CD4-positive, alpha-beta memory T cell (primary cell): ENCODE measurements around the gene PIGX. TPM values are rescaled to one million over a fixed set of nuclear protein-coding genes. Genes with fewer than 3 reads are reported as not detected.

Source experiments
- CTCF ChIA-PET: fragments of 350-600 bp; sonication (Branson Sonifier 250); formaldehyde crosslinking; loops from one replicate; lab custom pipeline; 2021; ENCODE audit warnings: inconsistent platforms; ENCODE audit not compliant: partially characterized antibody; lab: Charles Lee
- POLR2A ChIA-PET: fragments of 350-600 bp; sonication (Branson Sonifier 250); formaldehyde crosslinking; loops from one replicate; lab custom pipeline; 2021; ENCODE audit not compliant: partially characterized antibody; lab: Charles Lee
- DNase-seq, 5 donors: peaks; one replicate each; pipeline versions ENCODE4 v3.0.0 to v3.0.0-alpha.2; 2020 to 2022; ENCODE audit warnings: mixed read lengths in 1 of 5
- H3K27ac ChIP-seq: one replicate; pipeline ENCODE4 v1.7.0; 2013; ENCODE audit warnings: low read depth, low read length
- H3K27me3 ChIP-seq: 2 replicates; pipeline ENCODE4 v1.7.0; 2013; ENCODE audit warnings: mild to moderate bottlenecking, low read length, moderate library complexity; ENCODE audit not compliant: insufficient read depth
- H3K36me3 ChIP-seq: 2 replicates; pipeline ENCODE4 v1.7.0; 2013; ENCODE audit warnings: mild to moderate bottlenecking, low read length, moderate library complexity; ENCODE audit not compliant: insufficient read depth
- H3K4me1 ChIP-seq: 2 replicates; pipeline ENCODE4 v1.7.0; 2013; ENCODE audit warnings: mild to moderate bottlenecking, low read length, moderate library complexity; ENCODE audit not compliant: insufficient read depth
- H3K4me3 ChIP-seq, 2 donors: one replicate each; pipeline ENCODE4 v1.7.0; 2013; ENCODE audit warnings: low read length in 2 of 2, mild to moderate bottlenecking in 1 of 2
- H3K9me3 ChIP-seq, 2 donors: one replicate each; pipeline ENCODE4 v1.7.0; 2013; ENCODE audit warnings: low read length in 2 of 2, control low read depth in 1 of 2; ENCODE audit not compliant: control insufficient read depth in 1 of 2
- H3K27ac Mint-ChIP-seq, 7 donors: one replicate each; pipeline ENCODE4 v1.8.0; 2020 to 2021; ENCODE audit warnings: mixed read lengths in 7 of 7, mild to moderate bottlenecking in 6 of 7, inconsistent platforms in 3 of 7, moderate library complexity in 3 of 7
- H3K27me3 Mint-ChIP-seq, 2 donors: one replicate each; pipeline ENCODE4 v1.8.0; 2020 to 2021; ENCODE audit warnings: mixed read lengths in 2 of 2
- H3K36me3 Mint-ChIP-seq, 2 donors: one replicate each; pipeline ENCODE4 v1.8.0; 2020 to 2021; ENCODE audit warnings: mixed read lengths in 2 of 2, inconsistent platforms in 1 of 2, mild to moderate bottlenecking in 1 of 2
- H3K4me1 Mint-ChIP-seq, 4 donors: one replicate each; pipeline ENCODE4 v1.8.0; 2020 to 2021; ENCODE audit warnings: mixed read lengths in 4 of 4, mild to moderate bottlenecking in 1 of 4
- H3K4me3 Mint-ChIP-seq, 8 donors: one replicate each; pipeline ENCODE4 v1.8.0; 2020 to 2021; ENCODE audit warnings: mixed read lengths in 8 of 8, mild to moderate bottlenecking in 7 of 8, moderate library complexity in 6 of 8, inconsistent platforms in 3 of 8
- H3K9me3 Mint-ChIP-seq, 8 donors: one replicate each; pipeline ENCODE4 v1.8.0; 2020 to 2021; ENCODE audit warnings: mixed read lengths in 8 of 8, mild to moderate bottlenecking in 5 of 8, inconsistent platforms in 3 of 8, moderate library complexity in 1 of 8
- intact Hi-C: fragments of 100-400 bp; cut with micrococcal nuclease; formaldehyde crosslinking; loops from one replicate; pipeline ENCODE4 v1.15.1; 2023
- polyA plus RNA-seq, 2 donors: library from polyadenylated mRNA; unstranded; fragments of 300-500 nt; fragmentation: Illumina TruSeq; gene quantifications; one replicate each; pipeline ENCODE4 v1.2.3, GENCODE V29; 2021
- total RNA-seq, 2 experiments: library from RNA; stranded (reverse); gene quantifications; one replicate each; pipeline ENCODE4 v1.2.3, GENCODE V29; 2021

Gene PIGX
- total and polyA plus RNA-seq, 4 experiments from 2014 or later, result 19.1 to 37.4 (median 28.9) TPM

GRCh38 chr3:196689941-196690660 lies 22.1 kb upstream of the PIGX start:
- intact Hi-C loops, result no loop called here
- no peaks in the 10 kb centered on the region for H3K36me3 Mint-ChIP-seq
- ChIA-PET POLR2A (interaction anchor here (1.2 kb wide), 1 partner anchor 22 kb away, joined by 3 read pairs; the partner anchor contains the start of genes CEP19 and PIGX), CTCF (interaction anchor here (0.9 to 2.9 kb wide), 4 partner anchors 78 to 161 kb away, joined by 3 to 18 read pairs (median 6); no protein-coding TSS in a partner anchor)
- Histone ChIP-seq H3K4me1 (peaks cover 13% of the 10 kb centered on the region), H3K4me3 (no peak overlapping the region), H3K9me3 (no peaks in the 10 kb centered on the region), H3K27me3 (no peaks in the 10 kb centered on the region), H3K27ac (no peak overlapping the region), H3K36me3 (no peaks in the 10 kb centered on the region)
- H3K9me3 Mint-ChIP-seq, result no peaks in the 10 kb centered on the region
- no peak overlapping the region for H3K4me3 Mint-ChIP-seq
- H3K27me3 Mint-ChIP-seq, result no peaks in the 10 kb centered on the region
- peaks cover 2 to 4% (median 3%) of the 10 kb centered on the region in 4 donors for H3K4me1 Mint-ChIP-seq
- peak overlapping the region in 1 of 7 donors; percentile 86 for H3K27ac Mint-ChIP-seq
- no peak for DNase-seq

GRCh38 chr3:196691386-196691785 lies 20.8 kb upstream of the PIGX start:
- peaks cover 12% of the 10 kb centered on the region for H3K4me1 ChIP-seq
- H3K27me3 ChIP-seq, result no peaks in the 10 kb centered on the region
- H3K4me3 Mint-ChIP-seq, result no peak overlapping the region
- H3K27ac Mint-ChIP-seq, result no peak overlapping the region
- no peaks in the 10 kb centered on the region for H3K9me3 ChIP-seq
- H3K4me1 Mint-ChIP-seq, result peaks cover 0 to 2% (median 0%) of the 10 kb centered on the region in 4 donors
- ChIA-PET POLR2A (interaction anchor here (1.1 to 1.2 kb wide), 2 partner anchors 21 to 48 kb away, joined by 3 read pairs; partner anchors contain the start of genes CEP19, PAK2 and PIGX), CTCF (interaction anchor here (1.6 to 2.9 kb wide), 3 partner anchors 80 to 86 kb away, joined by 5 to 18 read pairs (median 7); no protein-coding TSS in a partner anchor)
- H3K27ac ChIP-seq, result no peak overlapping the region
- H3K4me3 ChIP-seq, result no peak overlapping the region
- no peaks in the 10 kb centered on the region for H3K9me3 Mint-ChIP-seq
- intact Hi-C loops, result no loop called here
- H3K27me3 Mint-ChIP-seq, result no peaks in the 10 kb centered on the region
- H3K36me3 Mint-ChIP-seq, result no peaks in the 10 kb centered on the region
- H3K36me3 ChIP-seq, result no peaks in the 10 kb centered on the region
- no peak for DNase-seq

GRCh38 chr3:196694202-196694638 lies 18.0 kb upstream of the PIGX start:
- ChIA-PET POLR2A (interaction anchor here (0.6 to 1.4 kb wide), 6 partner anchors 9 to 85 kb away, joined by 3 to 8 read pairs (median 3); partner anchors contain the start of genes CEP19 and PIGX), CTCF (interaction anchor here (0.9 to 2.2 kb wide), 13 partner anchors 10 to 207 kb away, joined by 3 to 28 read pairs (median 5); no protein-coding TSS in a partner anchor)
- peak overlapping the region in 4 of 7 donors; percentile 42 to 74 (median 62) for H3K27ac Mint-ChIP-seq
- Histone ChIP-seq H3K9me3 (no peaks in the 10 kb centered on the region), H3K27me3 (no peaks in the 10 kb centered on the region), H3K36me3 (no peaks in the 10 kb centered on the region), H3K27ac (no peak overlapping the region), H3K4me1 (peaks cover 12% of the 10 kb centered on the region), H3K4me3 (no peak overlapping the region)
- H3K36me3 Mint-ChIP-seq, result no peaks in the 10 kb centered on the region
- peaks cover 0 to 2% (median 0%) of the 10 kb centered on the region in 4 donors for H3K4me1 Mint-ChIP-seq
- intact Hi-C loops, result loop anchor here (2.0 kb wide), 1 partner anchor 85 kb away; no protein-coding TSS in a partner anchor
- DNase-seq, result peak; percentile 35 to 53 (median 50)
- peak overlapping the region in 1 of 8 donors; percentile 5 for H3K4me3 Mint-ChIP-seq
- H3K27me3 Mint-ChIP-seq, result no peaks in the 10 kb centered on the region
- H3K9me3 Mint-ChIP-seq, result no peaks in the 10 kb centered on the region

GRCh38 chr3:196694941-196695848 lies 17.0 kb upstream of the PIGX start:
- H3K27ac ChIP-seq, result no peak overlapping the region
- H3K4me1 Mint-ChIP-seq, result peaks cover 0 to 2% (median 0%) of the 10 kb centered on the region in 4 donors
- no peaks in the 10 kb centered on the region for H3K36me3 ChIP-seq
- DNase-seq, result no peak
- intact Hi-C loops, result loop anchor here (2.0 kb wide), 1 partner anchor 86 kb away; no protein-coding TSS in a partner anchor
- no peaks in the 10 kb centered on the region for H3K36me3 Mint-ChIP-seq
- peak overlapping the region in 3 of 7 donors; percentile 53 to 72 (median 68) for H3K27ac Mint-ChIP-seq
- H3K27me3 Mint-ChIP-seq, result no peaks in the 10 kb centered on the region
- ChIA-PET POLR2A (no interaction called here), CTCF (interaction anchor here (0.7 kb wide), 1 partner anchor 53 kb away, joined by 3 read pairs; no protein-coding TSS in a partner anchor)
- no peaks in the 10 kb centered on the region for H3K9me3 ChIP-seq
- peaks cover 12% of the 10 kb centered on the region for H3K4me1 ChIP-seq
- no peak overlapping the region for H3K4me3 Mint-ChIP-seq
- H3K27me3 ChIP-seq, result no peaks in the 10 kb centered on the region
- H3K9me3 Mint-ChIP-seq, result no peaks in the 10 kb centered on the region
- no peak overlapping the region for H3K4me3 ChIP-seq

- intact Hi-C loops, result loop anchor here (2.0 kb wide), 1 partner anchor 87 kb away; no protein-coding TSS in a partner anchor
- Mint-ChIP-seq H3K36me3 (no peaks in the 10 kb centered on the region), H3K4me1 (peaks cover 0 to 2% (median 0%) of the 10 kb centered on the region in 4 donors), H3K4me3 (no peak overlapping the region), H3K27me3 (no peaks in the 10 kb centered on the region), H3K9me3 (no peaks in the 10 kb centered on the region), H3K27ac (peak overlapping the region in 4 of 7 donors; percentile 57 to 72 (median 62))
- no peaks in the 10 kb centered on the region for H3K36me3 ChIP-seq
- H3K27me3 ChIP-seq, result no peaks in the 10 kb centered on the region
- no peak for DNase-seq
- no peak overlapping the region for H3K4me3 ChIP-seq
- CTCF ChIA-PET, result interaction anchor here (0.7 to 1.8 kb wide), 4 partner anchors 18 to 167 kb away, joined by 3 to 9 read pairs (median 4); no protein-coding TSS in a partner anchor
- no peaks in the 10 kb centered on the region for H3K9me3 ChIP-seq
- POLR2A ChIA-PET, result no interaction called here
- H3K27ac ChIP-seq, result no peak overlapping the region
- H3K4me1 ChIP-seq, result peaks cover 12% of the 10 kb centered on the region
Observed at GRCh38 chr3:196695849-196696226, 16.3 kb upstream of the PIGX start.

GRCh38 chr3:196697270-196697669 lies 14.9 kb upstream of the PIGX start:
- CTCF ChIA-PET, result interaction anchor here (1.4 to 1.8 kb wide), 4 partner anchors 12 to 169 kb away, joined by 3 to 9 read pairs (median 4); no protein-coding TSS in a partner anchor
- Histone ChIP-seq H3K4me1 (peaks cover 12% of the 10 kb centered on the region), H3K27ac (no peak overlapping the region), H3K4me3 (no peak overlapping the region), H3K9me3 (no peaks in the 10 kb centered on the region), H3K27me3 (no peaks in the 10 kb centered on the region), H3K36me3 (no peaks in the 10 kb centered on the region)
- Mint-ChIP-seq H3K27me3 (no peaks in the 10 kb centered on the region), H3K36me3 (no peaks in the 10 kb centered on the region), H3K9me3 (no peaks in the 10 kb centered on the region), H3K4me3 (no peak overlapping the region), H3K27ac (no peak overlapping the region), H3K4me1 (peaks cover 0 to 2% (median 0%) of the 10 kb centered on the region in 4 donors)
- intact Hi-C loops, result no loop called here
- no peak for DNase-seq
- POLR2A ChIA-PET, result no interaction called here
